Left renal pelvis (tissue), 4 donors: ENCODE data around the gene RIT2. TPM values are rescaled to one million over a fixed set of nuclear protein-coding genes. Genes with fewer than 3 reads are reported as not detected.

Source experiments
- DNase-seq, 4 donors: peaks; one replicate each; pipeline ENCODE4 v3.0.0-alpha.2; 2013; ENCODE audit warnings: low read depth in 4 of 4, low spot score in 3 of 4
- polyA plus RNA-seq, 4 donors: library from polyadenylated mRNA; unstranded; fragments of 120-200 nt; gene quantifications; one replicate each; pipeline ENCODE4 v1.2.1, GENCODE V29; 2013; ENCODE audit not compliant: insufficient read length in 4 of 4

RIT2 gene
- polyA plus RNA-seq, 4 donors: 0.14 to 0.20 TPM; not detected in 2

GRCh38 chr18:42707080-42707479, 408.4 kb downstream of the RIT2 start:
- no peak for DNase-seq

DNA sequence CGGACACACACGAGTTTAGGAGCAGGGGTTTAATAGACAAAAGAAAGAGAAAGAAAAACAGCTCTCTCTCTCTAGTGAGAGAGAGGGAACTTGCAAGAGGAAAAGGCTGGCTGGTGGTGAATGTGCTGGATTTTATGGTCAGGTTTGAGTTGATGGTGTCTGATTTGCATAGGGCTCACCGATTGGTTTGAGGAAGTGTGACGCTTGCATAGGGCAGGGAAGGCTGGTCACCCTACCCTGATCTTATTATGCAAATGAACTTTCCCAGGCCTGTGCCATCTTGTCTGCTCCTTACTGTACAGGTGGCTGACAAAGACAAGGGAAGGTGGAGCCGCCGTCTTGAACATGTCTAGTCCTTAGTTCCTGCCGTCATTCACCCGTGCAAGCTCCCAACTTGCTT, 408.9 kb downstream of the RIT2 start:
- peak in 2 of 4 donors; percentile 5 to 8 for DNase-seq

- no peak for DNase-seq
Observed at GRCh38 chr18:42706029-42706608, 409.4 kb downstream of the RIT2 start.

Other genes starting within 250 kb of the RIT2 start
- 1 to 10 TPM in 1 of 4 donors, under 1 TPM in 3; 0.18 to 1.0 (median 0.67) TPM for gene SYT4, start 161.8 kb upstream of the RIT2 start, polyA plus RNA-seq